Fibroblast of lung (primary cell): ENCODE results near the gene NCK2.

Source experiments
- CTCF ChIP-seq, 2 donors: IDR thresholded peaks in 1 of 2; conservative IDR thresholded peaks in 1 of 2; 1 replicate in 1 of 2; 2 replicates in 1 of 2; pipeline ENCODE4 v1.5.1; 2011 to 2012; ENCODE audit warnings: low read length in 2 of 2, control low read depth in 1 of 2, inconsistent platforms in 1 of 2, low read depth in 1 of 2, mild to moderate bottlenecking in 1 of 2
- EZH2 ChIP-seq: IDR thresholded peaks from 2 replicates; pipeline ENCODE4 v1.5.1; 2012; ENCODE audit warnings: low read length, control low read depth, mild to moderate bottlenecking; ENCODE audit errors: missing control alignments

GRCh38 chr2:105754011-105754410 is 9.3 kb downstream of the NCK2 start:
- TF ChIP-seq CTCF (conservative IDR thresholded peaks at IDR 0.05 in 1 of 2, IDR thresholded peaks at IDR 0.05 in 1 of 2; ENCODE audit: low read depth in 1 of 2, low read length in 2 of 2): no peak
- TF ChIP-seq EZH2: no peak
